ENCODE measurements around the gene CCM2.

CCM2 gene

DNA sequence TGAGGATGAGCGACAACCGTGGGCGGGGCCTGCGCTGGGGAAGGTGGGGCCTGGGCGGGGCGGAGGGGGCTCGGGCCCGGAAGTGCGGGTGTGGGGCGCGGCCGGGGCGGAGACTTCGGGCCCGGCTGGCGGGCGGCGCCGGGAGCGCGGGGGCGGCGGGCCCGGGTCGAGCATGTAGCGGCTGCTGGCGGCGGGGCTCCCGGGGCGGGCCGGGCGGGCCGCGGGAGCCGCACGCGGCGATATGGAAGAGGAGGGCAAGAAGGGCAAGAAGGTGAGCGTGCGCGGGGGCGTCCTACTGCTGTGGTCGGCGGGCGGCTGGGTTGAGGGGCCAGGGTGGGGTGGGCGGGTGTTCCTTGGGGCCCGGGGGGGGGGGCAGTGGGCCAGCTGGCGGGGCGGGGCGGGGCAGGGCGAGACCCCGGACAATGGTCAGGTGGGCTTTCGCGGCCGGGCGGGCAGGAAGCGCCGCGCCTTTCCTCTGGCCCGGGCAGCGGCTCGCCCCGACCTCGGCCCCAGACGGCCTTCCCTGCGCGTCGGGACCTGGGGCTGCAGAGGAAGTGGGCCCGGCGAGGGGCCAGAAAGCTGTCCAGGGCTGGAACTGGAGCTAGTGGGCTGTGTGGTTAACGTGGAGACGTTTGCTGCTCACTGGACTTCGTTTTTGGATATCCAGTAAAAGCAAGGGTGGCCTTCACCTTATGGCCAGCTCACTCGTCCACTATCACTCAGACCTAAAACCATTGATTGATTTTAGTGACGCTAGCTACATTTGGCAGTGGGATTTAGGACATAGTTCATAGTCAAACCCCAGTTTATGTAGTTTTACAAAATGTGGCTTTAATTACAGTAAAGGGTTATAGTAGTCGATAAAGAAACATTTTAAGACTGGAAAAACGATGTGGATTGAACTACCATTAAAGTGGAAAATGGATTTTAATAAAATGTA lies at the start of gene CCM2:
TSS of gene CCM2 (plus strand) at position 109 of the 940 bp plus-strand sequence. CDS start at position 242, 133 bp downstream.
- peak; percentile 6 for ATAC-seq
- Mint-ChIP-seq H3K36me3 (peaks cover 9% of the 10 kb centered on the region), H3K27ac (peak within 1 kb of the TSS; percentile 82), H3K4me1 (peaks cover 50% of the 10 kb centered on the region), H3K27me3 (no peaks in the 10 kb centered on the region), H3K4me3 (peak within 1 kb of the TSS; percentile 85), H3K9me3 (no peaks in the 10 kb centered on the region)

DNA sequence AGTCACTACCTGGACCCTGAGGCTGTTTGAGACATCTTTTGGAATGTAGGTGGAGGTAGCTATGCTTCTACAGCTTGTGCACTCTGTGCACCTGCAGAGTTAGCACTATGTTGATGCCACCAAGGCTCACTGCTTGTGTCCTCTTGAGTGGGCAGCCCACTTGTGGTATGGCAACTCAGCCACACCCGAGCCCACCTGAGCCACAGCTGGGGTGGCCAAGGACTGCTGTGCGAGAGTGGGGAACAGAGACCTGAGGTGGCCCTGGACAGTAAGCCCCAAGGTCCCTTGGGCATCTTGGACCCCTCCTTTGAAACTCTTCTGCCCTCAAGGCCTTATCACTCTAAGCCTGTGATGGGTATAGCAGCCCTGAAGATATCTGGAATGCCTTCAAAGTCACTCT lies 46.8 kb upstream of the CCM2 start:
- Mint-ChIP-seq H3K9me3 (no peaks in the 10 kb centered on the region), H3K36me3 (no peaks in the 10 kb centered on the region), H3K4me1 (peaks cover 2% of the 10 kb centered on the region), H3K27me3 (peaks cover 18% of the 10 kb centered on the region), H3K4me3 (no peak overlapping the region), H3K27ac (no peak overlapping the region)
- no peak for ATAC-seq

DNA sequence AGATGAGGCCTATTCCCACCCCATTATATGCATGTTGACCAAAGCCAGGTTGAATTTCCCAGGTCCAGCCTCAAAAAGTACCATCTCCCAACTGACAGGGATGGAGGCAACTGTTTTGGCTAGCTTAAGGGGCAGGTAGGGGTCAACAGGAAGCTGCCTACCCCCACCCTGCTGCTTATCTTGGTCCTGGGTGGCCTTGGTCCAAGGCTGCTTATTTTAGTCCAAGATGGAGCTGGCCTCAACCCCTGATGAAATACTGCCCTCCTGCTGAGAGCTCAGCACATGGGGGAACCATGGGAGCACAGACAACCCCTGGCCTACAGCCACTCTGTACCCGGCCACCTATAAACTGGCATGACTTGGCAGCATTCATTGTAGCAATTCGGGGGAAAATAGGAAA lies 44.3 kb upstream of the CCM2 start:
- ATAC-seq, result no peak
- Mint-ChIP-seq H3K9me3 (peaks cover 2% of the 10 kb centered on the region), H3K27ac (no peak overlapping the region), H3K4me1 (peaks cover 28% of the 10 kb centered on the region), H3K27me3 (peaks cover under 1% of the 10 kb centered on the region), H3K36me3 (peaks cover 5% of the 10 kb centered on the region), H3K4me3 (no peak overlapping the region)

DNA sequence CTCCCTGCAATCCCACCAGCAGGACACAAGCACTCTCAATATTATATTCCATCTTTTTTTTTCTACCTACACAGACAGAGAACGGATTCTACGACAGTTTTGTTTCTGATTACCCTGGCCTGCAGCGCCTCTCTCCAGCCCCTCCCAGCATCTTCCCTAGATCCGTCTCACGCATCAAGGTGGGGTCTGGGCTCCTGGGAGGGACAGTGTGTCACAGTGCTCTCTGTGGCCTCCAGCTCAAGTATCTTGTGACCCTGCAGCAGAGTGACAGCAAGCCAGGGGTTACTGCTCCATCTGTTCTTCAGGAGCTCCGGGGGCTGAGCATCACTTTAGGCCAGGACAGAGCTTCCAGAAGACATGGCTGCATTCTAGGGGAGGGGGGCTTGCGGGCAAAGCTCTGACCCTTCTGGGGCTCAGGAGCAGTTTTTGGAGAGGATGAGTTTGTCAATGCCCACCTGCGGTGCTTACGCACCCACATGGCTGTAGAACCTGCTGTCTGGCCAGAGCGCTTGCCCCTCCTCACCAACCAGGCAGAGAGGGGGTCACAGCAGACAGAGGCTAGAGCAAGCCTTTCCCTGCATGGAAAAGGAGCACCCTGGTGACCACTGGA lies 43.7 kb upstream of the CCM2 start:
- H3K36me3 Mint-ChIP-seq, result peaks cover 6% of the 10 kb centered on the region
- ATAC-seq, result no peak
- no peak overlapping the region for H3K27ac Mint-ChIP-seq
- H3K27me3 Mint-ChIP-seq, result no peaks in the 10 kb centered on the region
- peaks cover 28% of the 10 kb centered on the region for H3K4me1 Mint-ChIP-seq
- no peak overlapping the region for H3K4me3 Mint-ChIP-seq
- H3K9me3 Mint-ChIP-seq, result peaks cover 2% of the 10 kb centered on the region

DNA sequence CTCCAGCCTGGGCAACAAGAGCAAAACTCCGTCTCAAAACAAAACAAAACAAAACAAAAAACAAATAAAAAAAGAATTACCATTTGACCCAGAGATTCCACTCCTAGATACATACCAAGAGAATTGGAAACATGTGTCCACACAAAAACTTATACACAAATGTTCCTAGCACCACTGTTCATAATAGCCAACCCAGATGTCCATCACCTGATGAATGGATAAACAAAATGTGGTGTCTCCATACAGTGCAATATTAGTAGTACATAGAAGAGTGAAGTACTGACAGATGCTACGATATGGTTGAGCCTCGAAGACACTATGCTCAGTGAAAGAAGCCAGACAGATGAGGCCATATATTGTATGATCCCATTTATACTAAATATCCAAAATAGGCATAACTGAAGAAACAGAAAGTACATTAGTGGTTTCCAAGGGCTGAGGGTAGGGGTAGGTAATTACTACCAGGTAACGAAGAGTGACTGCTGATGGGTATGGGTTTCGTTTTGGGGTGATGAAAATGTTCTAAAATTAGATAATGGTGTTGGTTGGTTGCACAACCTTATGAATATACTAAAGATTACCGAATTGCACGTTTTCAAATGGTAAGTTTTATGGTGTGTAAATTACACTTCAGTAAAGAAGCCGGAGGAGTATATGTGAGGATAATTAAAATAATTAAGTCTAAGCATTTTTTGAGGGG lies 41.2 kb upstream of the CCM2 start:
- Mint-ChIP-seq H3K27me3 (no peaks in the 10 kb centered on the region), H3K27ac (peak overlapping the region; percentile 88), H3K4me3 (no peak overlapping the region), H3K4me1 (peaks cover 28% of the 10 kb centered on the region), H3K36me3 (peaks cover 15% of the 10 kb centered on the region), H3K9me3 (peaks cover 2% of the 10 kb centered on the region)
- peak; percentile 32 for ATAC-seq

DNA sequence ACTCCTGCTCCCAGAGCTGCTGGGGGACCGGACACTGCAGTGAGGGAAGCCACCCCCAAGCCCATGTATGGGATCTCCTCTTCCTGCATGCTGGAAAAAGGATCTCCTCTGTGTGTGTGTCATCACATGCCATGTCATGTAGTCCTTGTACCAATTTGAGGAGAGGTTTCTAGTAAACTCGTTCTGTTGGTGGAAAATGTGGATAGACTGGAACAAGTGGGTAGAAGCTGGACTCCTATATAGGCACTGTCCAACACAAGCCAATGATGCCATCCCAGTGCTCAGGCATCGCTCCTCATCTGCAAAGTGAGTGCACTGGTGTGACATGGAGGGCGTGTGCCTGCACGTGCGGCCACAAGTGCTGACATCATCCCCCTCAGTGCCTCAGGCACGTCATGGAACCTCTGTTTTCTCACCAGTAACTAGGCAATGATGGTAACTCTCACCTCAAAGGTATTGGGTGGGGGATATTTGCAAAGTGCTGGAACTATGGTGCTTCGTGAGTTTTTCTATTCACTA lies 40.5 kb upstream of the CCM2 start:
- peak; percentile 46 for ATAC-seq
- peaks cover 28% of the 10 kb centered on the region for H3K4me1 Mint-ChIP-seq
- H3K36me3 Mint-ChIP-seq, result peaks cover 16% of the 10 kb centered on the region
- H3K9me3 Mint-ChIP-seq, result peaks cover 2% of the 10 kb centered on the region
- H3K27ac Mint-ChIP-seq, result peak overlapping the region; percentile 88
- no peak overlapping the region for H3K4me3 Mint-ChIP-seq
- H3K27me3 Mint-ChIP-seq, result no peaks in the 10 kb centered on the region

DNA sequence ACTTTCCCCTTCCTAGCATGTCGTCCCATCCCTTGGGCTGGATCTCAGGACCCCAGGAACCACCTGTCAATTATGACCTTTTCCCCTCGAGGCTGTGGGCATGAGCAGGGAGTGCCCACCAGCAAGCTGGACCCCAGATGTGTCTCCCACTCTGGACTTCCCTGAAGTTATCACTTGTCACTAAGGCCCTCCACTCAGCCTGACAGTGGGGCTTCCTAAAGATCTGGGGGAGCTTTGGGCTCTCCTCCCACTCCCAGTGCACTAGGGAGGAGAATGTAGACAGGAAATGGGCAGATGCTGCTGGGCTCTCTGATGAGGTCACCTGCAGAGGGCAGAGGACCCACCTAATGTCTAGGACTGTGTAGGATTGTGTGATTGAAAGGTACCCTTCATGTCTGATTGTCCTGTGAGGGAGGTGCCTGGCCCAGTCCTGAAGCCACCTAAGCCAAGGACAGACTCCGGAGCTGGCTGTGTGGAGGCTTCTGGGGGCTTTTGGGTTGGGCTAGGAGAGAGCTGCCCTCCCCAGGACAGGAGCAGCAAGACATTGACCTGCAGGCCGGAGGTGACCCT lies 39.9 kb upstream of the CCM2 start:
- H3K36me3 Mint-ChIP-seq, result peaks cover 19% of the 10 kb centered on the region
- peak overlapping the region; percentile 88 for H3K27ac Mint-ChIP-seq
- H3K9me3 Mint-ChIP-seq, result peaks cover 2% of the 10 kb centered on the region
- no peaks in the 10 kb centered on the region for H3K27me3 Mint-ChIP-seq
- peaks cover 28% of the 10 kb centered on the region for H3K4me1 Mint-ChIP-seq
- H3K4me3 Mint-ChIP-seq, result no peak overlapping the region
- no peak for ATAC-seq

DNA sequence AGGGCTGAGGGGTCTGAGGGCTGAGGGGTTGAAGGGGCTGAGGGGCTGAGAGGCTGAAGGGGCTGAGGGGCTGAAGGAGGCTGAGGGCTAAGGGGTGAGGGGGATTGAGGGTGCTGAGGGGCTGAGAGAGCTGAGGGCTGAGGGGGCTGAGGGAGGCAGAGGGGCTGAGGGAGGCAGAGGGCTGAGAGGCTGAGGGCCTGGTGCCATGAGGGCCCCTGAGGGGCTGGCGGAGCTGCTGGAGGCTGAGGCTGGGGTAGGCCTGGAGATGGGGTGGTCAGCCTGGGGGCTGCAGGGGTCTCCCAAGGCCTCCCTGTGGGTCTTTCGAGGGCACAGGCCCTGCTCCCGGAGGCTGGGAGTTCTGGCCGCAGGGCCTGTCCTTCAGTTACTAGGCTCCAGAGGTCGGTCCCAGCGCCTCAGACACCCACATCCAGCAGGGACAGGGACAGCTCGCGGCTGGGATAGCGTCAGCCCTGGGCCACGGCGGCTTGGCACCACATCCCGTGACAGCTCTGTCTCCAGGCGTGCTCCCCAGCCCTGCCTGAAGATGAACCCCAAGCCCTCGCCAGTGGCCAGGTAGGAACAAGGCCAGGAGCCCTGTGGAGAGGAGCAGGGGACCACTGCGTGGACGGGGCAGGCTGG lies 38.0 kb upstream of the CCM2 start:
- Mint-ChIP-seq H3K27me3 (no peaks in the 10 kb centered on the region), H3K36me3 (peaks cover 35% of the 10 kb centered on the region), H3K4me3 (no peak overlapping the region), H3K9me3 (peaks cover 2% of the 10 kb centered on the region), H3K27ac (no peak overlapping the region), H3K4me1 (peaks cover 28% of the 10 kb centered on the region)
- no peak for ATAC-seq

DNA sequence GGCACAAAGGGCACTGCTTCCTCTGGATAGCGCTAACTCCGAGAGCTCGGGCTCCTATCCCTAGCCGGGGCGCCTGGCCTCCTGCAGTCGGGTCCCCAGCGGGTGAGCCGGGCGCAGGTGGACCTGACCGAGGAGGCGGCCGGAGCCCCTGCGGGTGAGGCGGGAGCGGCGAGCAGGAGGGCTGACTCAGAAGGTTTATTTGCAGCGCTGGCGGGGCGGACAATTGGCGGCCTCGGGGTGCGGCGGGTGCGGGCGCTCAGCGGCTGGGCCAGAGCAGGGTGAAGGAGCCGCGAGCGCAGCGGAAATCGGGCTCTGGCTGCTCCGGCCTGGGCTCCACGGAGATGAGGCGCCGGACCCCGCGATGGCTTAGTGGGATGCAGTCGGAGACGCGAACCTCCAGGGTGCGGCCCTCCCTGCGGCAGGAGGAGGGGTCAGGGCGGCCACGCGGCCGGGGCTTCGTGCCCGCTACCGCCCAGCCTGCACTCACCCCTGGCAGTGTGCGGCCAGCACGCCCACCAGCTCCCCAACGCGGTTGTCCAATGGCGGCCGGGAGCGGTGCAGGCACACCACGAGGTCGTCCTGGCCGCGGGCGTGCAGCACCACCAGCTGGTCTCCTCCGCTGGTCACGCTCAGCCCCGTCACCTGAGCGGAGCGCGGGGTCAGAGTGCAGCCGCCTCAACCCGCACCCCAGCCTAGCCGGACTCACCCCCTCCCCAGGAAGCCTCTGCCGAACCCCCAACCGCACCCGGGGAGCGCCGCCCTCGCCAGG lies 37.3 kb upstream of the CCM2 start:
- Mint-ChIP-seq H3K4me3 (no peak overlapping the region), H3K36me3 (peaks cover 36% of the 10 kb centered on the region), H3K9me3 (peaks cover 2% of the 10 kb centered on the region), H3K4me1 (peaks cover 35% of the 10 kb centered on the region), H3K27ac (no peak overlapping the region), H3K27me3 (no peaks in the 10 kb centered on the region)
- ATAC-seq, result peak; percentile 6

DNA sequence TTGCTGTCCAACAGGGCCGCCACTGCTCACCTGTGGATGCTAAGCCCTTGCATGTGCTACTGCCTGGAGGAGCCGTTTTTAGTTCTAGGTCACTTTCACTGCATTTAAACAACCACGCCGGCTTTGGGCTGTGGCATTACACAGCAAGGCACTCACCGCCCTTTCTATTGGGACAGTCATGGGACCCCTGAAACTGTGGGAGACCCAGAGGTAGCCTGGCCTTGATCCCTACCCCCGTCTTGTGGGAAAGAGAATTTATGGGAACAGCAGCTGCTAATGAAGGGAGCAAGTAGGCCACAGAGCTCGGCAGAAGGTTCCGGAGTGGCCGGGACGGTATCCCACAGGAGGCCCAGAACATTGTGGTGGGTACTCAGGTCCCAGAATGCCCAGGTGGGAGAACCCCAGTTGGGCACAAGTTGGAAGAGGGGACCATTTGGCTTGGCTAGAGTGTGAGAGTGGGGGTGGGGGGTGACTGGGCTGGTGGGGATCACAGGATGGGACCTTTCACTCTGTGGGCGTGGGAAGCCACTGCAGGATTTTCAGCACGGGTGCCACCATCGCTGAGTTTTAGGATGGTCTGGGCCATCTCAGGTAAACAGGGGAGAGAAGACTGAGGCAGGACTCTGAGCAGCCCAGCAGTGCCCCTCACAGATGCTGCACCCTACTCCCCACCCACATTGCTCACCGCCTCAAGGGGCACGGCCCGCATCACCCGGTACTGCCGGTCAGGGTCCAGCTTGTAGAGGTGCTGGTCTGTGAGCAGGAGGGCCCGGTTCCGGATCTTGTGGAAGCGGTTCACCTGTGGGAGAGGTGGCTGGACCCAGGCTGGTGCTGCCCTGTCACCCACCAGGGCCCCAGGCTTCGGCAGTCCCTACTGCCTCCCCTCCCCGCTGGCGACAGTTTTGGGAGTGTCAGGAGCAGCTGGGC lies 36.4 kb upstream of the CCM2 start:
- Mint-ChIP-seq H3K4me1 (peaks cover 35% of the 10 kb centered on the region), H3K4me3 (no peak overlapping the region), H3K27ac (no peak overlapping the region), H3K36me3 (peaks cover 42% of the 10 kb centered on the region), H3K9me3 (peaks cover 2% of the 10 kb centered on the region), H3K27me3 (no peaks in the 10 kb centered on the region)
- ATAC-seq, result no peak

DNA sequence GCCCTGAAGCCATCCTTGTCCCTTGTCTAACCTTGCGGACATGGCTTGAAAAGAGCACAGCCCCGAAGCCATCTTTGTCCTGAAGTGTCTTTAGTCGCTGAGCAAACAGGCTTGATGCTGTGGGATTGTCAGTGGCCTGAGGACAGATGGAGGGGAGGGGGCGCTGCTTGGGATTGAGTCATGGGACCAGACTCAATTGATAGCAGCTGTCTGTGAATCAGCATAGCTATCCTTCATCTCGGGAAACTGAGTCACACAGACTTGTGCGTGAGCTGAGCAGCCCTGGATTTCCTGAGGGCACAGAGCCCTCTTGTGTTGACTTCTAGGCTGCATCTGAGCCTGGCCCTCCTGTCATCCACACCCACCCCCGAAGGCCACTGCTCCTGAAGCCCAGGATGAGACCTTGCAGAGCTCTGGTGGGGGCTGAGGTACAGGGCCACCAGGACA lies 35.6 kb upstream of the CCM2 start:
- Mint-ChIP-seq H3K9me3 (peaks cover 2% of the 10 kb centered on the region), H3K27me3 (no peaks in the 10 kb centered on the region), H3K4me3 (no peak overlapping the region), H3K36me3 (peaks cover 42% of the 10 kb centered on the region), H3K4me1 (peaks cover 27% of the 10 kb centered on the region), H3K27ac (no peak overlapping the region)
- no peak for ATAC-seq

DNA sequence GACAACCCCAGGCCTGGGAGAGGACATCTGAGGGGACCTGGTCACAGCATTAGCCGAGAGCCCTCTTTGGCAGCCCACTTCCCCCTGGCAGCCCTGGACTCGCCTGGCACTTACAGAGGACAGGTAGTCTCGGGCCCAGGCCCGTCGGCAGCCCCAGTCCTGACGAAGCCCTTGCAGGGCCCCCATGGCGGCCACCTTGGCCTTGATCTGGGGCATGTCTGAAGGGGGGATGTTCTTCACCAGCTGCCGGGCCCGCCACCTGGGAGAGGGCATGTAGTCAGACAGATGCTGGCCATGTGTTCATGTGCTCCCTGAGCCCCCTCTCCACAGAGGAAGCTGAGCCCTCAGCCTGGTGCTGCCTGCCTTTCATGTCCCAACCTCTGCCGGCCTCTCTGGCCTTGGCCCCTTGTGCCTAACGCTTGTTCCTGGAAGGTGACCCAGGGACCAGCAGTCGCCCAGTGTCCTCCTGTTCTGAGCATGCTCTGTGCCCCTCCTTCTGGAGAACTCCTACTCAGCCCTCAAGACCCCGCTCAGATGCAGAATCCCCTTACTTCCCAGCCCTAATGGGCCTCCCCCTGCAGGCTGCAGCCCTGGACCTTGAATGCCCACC lies 35.1 kb upstream of the CCM2 start:
- peaks cover 2% of the 10 kb centered on the region for H3K9me3 Mint-ChIP-seq
- H3K4me3 Mint-ChIP-seq, result no peak overlapping the region
- ATAC-seq, result no peak
- H3K27ac Mint-ChIP-seq, result no peak overlapping the region
- H3K36me3 Mint-ChIP-seq, result peaks cover 42% of the 10 kb centered on the region
- peaks cover 22% of the 10 kb centered on the region for H3K4me1 Mint-ChIP-seq
- H3K27me3 Mint-ChIP-seq, result no peaks in the 10 kb centered on the region

DNA sequence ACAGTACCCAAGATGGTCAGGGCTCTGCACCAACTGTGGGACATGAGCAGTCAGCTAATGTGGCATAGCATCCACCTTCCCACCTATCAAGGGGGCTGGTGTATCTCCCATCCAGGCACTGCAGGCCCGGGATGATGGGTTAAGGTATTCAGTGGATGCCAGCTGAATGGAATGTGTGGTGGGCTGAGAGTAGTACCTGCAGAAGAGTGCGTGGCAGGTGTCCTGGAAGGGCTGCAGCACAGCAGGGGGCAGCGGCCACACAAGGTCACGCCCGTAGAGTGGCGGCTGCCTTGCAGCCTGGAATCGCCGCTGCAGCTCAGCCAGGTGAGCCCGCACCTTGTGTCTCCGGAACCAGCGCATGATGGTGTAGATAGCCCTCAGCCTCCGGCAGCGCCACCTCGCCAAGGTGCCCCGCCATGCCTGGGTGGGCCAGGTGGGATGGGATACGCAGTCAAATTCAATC lies 34.5 kb upstream of the CCM2 start:
- Mint-ChIP-seq H3K27ac (no peak overlapping the region), H3K36me3 (peaks cover 40% of the 10 kb centered on the region), H3K9me3 (peaks cover 2% of the 10 kb centered on the region)

More for the DNA sequence above, 34.5 kb upstream of the CCM2 start:
- H3K4me3 Mint-ChIP-seq, result no peak overlapping the region
- no peak for ATAC-seq
- H3K4me1 Mint-ChIP-seq, result peaks cover 17% of the 10 kb centered on the region
- H3K27me3 Mint-ChIP-seq, result no peaks in the 10 kb centered on the region

Measured in stimulated activated memory B cell treated with anti-CD40 and anti-IgM and Interleukin-4, amounts not matched to agents 10 μg/mL and 1 μg/mL and 100 μg/mL, for 72 hours (primary cell).